OCI-LY7 (cell line): ENCODE measurements around the gene TACR1.

Source experiments
- EZH2phosphoT487 ChIP-seq: fragments of 200-600 bp; sonication (generic); IDR thresholded peaks from 2 replicates; pipeline ENCODE4 v1.6.1; 2018; ENCODE audit warnings: low read depth, borderline replicate concordance, mild to moderate bottlenecking, mixed run types, antibody characterized with exemption, low read length, moderate library complexity, mixed read lengths
- TF ChIP-seq, protein P1 (sequence below): fragments of 200-600 bp; sonication (generic); conservative IDR thresholded peaks from 2 replicates; pipeline ENCODE4 v1.5.1; 2014; ENCODE audit warnings: mild to moderate bottlenecking, antibody characterized with exemption, low read length, moderate library complexity, mixed read lengths

DNA sequence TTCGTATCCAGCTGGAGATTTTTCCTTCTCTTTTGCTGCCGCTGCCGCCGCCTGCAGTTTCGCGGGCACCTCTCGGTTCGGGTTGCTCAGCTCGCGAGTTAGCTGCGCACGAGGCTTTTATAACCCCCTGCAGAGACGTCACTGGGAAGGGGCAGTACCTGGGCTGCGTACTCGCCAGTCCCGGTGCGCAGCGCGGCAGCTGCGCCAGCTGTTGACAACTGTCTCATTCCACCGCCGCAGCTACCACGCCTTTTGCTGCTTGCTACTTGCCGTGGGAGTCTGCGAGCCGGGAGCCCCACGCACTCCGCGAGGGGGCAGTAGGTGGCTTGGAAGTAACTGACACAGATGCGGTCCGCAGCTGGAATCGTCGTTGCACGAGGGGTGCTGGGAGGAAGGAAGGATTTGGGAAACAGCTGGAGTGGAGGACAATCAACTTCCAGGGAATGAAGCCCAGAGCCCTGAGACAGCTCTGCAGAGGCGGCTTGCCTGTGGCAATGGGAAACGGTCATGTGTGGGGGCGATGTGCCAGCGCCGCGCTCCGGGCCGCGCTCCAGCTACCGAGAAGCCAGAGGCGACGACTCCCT is at the start of gene TACR1:
- TF ChIP-seq, protein P1, sequence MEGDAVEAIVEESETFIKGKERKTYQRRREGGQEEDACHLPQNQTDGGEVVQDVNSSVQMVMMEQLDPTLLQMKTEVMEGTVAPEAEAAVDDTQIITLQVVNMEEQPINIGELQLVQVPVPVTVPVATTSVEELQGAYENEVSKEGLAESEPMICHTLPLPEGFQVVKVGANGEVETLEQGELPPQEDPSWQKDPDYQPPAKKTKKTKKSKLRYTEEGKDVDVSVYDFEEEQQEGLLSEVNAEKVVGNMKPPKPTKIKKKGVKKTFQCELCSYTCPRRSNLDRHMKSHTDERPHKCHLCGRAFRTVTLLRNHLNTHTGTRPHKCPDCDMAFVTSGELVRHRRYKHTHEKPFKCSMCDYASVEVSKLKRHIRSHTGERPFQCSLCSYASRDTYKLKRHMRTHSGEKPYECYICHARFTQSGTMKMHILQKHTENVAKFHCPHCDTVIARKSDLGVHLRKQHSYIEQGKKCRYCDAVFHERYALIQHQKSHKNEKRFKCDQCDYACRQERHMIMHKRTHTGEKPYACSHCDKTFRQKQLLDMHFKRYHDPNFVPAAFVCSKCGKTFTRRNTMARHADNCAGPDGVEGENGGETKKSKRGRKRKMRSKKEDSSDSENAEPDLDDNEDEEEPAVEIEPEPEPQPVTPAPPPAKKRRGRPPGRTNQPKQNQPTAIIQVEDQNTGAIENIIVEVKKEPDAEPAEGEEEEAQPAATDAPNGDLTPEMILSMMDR: 0 out of 2 replicates have a peak, but pooled peaks have one; percentile 20
- no peak for TF ChIP-seq EZH2phosphoT487
